Ishikawa (cell line): ENCODE data around the gene PDYN.

ENCODE experiments used
- CEBPB ChIP-seq: IDR thresholded peaks from 2 replicates; pipeline ENCODE4 v1.6.1; 2012
- CREB1 ChIP-seq: IDR thresholded peaks from 2 replicates; pipeline ENCODE4 v1.6.1; 2012; ENCODE audit warnings: low read depth
- EGR1 ChIP-seq: IDR thresholded peaks from 2 replicates; pipeline ENCODE4 v1.6.1; 2012
- EP300 ChIP-seq: IDR thresholded peaks from 2 replicates; pipeline ENCODE4 v1.6.1; 2012; ENCODE audit warnings: borderline replicate concordance
- FOXM1 ChIP-seq: IDR thresholded peaks from 2 replicates; pipeline ENCODE4 v1.6.1; 2012; ENCODE audit warnings: low read depth, borderline replicate concordance
- NFIC ChIP-seq: IDR thresholded peaks from 2 replicates; pipeline ENCODE4 v1.6.1; 2012
- RAD21 ChIP-seq: IDR thresholded peaks from 2 replicates; pipeline ENCODE4 v1.6.1; 2012; ENCODE audit warnings: low read depth
- TAF1 ChIP-seq: IDR thresholded peaks from 2 replicates; pipeline ENCODE4 v1.6.1; 2012; ENCODE audit warnings: low read depth, mild to moderate bottlenecking
- TCF12 ChIP-seq: IDR thresholded peaks from 2 replicates; pipeline ENCODE4 v1.6.1; 2012; ENCODE audit warnings: low read depth
- TEAD4 ChIP-seq: IDR thresholded peaks from 2 replicates; pipeline ENCODE4 v1.6.1; 2012
- YY1 ChIP-seq: IDR thresholded peaks from 2 replicates; pipeline ENCODE4 v1.6.1; 2012; ENCODE audit warnings: low read depth
- ZBTB7A ChIP-seq: IDR thresholded peaks from 2 replicates; pipeline ENCODE4 v1.6.1; 2012; ENCODE audit warnings: low read depth
- TF ChIP-seq, protein P1 (sequence below): IDR thresholded peaks from 2 replicates; pipeline ENCODE4 v1.6.1; 2012
- TF ChIP-seq, protein P2 (sequence below): IDR thresholded peaks from 2 replicates; pipeline ENCODE4 v1.6.1; 2012
- TF ChIP-seq, protein P3 (sequence below): IDR thresholded peaks from 2 replicates; pipeline ENCODE4 v1.6.1; 2012; ENCODE audit warnings: low read depth, mild to moderate bottlenecking

Gene PDYN

GRCh38 chr20:1994627-1995026, 769 bp upstream of the PDYN start:
- TF ChIP-seq CREB1 (no peak), TAF1 (no peak), ZBTB7A (no peak), YY1 (no peak), EGR1 (no peak), EP300 (no peak), NFIC (no peak), CEBPB (no peak), TEAD4 (no peak)
- TF ChIP-seq, protein P1, sequence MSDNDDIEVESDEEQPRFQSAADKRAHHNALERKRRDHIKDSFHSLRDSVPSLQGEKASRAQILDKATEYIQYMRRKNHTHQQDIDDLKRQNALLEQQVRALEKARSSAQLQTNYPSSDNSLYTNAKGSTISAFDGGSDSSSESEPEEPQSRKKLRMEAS, result no peak
- TF ChIP-seq, protein P2, sequence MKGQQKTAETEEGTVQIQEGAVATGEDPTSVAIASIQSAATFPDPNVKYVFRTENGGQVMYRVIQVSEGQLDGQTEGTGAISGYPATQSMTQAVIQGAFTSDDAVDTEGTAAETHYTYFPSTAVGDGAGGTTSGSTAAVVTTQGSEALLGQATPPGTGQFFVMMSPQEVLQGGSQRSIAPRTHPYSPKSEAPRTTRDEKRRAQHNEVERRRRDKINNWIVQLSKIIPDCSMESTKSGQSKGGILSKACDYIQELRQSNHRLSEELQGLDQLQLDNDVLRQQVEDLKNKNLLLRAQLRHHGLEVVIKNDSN, result no peak
- TF ChIP-seq, protein P3, sequence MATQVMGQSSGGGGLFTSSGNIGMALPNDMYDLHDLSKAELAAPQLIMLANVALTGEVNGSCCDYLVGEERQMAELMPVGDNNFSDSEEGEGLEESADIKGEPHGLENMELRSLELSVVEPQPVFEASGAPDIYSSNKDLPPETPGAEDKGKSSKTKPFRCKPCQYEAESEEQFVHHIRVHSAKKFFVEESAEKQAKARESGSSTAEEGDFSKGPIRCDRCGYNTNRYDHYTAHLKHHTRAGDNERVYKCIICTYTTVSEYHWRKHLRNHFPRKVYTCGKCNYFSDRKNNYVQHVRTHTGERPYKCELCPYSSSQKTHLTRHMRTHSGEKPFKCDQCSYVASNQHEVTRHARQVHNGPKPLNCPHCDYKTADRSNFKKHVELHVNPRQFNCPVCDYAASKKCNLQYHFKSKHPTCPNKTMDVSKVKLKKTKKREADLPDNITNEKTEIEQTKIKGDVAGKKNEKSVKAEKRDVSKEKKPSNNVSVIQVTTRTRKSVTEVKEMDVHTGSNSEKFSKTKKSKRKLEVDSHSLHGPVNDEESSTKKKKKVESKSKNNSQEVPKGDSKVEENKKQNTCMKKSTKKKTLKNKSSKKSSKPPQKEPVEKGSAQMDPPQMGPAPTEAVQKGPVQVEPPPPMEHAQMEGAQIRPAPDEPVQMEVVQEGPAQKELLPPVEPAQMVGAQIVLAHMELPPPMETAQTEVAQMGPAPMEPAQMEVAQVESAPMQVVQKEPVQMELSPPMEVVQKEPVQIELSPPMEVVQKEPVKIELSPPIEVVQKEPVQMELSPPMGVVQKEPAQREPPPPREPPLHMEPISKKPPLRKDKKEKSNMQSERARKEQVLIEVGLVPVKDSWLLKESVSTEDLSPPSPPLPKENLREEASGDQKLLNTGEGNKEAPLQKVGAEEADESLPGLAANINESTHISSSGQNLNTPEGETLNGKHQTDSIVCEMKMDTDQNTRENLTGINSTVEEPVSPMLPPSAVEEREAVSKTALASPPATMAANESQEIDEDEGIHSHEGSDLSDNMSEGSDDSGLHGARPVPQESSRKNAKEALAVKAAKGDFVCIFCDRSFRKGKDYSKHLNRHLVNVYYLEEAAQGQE, result no peak

- TF ChIP-seq EP300 (no peak), CREB1 (no peak), TCF12 (no peak), TAF1 (no peak), FOXM1 (no peak), ZBTB7A (no peak), EGR1 (no peak), YY1 (no peak)
- TF ChIP-seq, protein P3, result no peak
- TF ChIP-seq, protein P1, result no peak
- TF ChIP-seq, protein P2, result no peak
These were observed 1.3 kb downstream of the PDYN start for GRCh38 chr20:1992359-1993110.

- TF ChIP-seq FOXM1 (no peak), CREB1 (no peak), CEBPB (no peak), TCF12 (no peak), RAD21 (no peak), TAF1 (no peak), YY1 (no peak), TEAD4 (no peak), EGR1 (no peak), NFIC (no peak)
- TF ChIP-seq, protein P2, result no peak
These were observed 6.0 kb downstream of the PDYN start for GRCh38 chr20:1987826-1988225.

DNA sequence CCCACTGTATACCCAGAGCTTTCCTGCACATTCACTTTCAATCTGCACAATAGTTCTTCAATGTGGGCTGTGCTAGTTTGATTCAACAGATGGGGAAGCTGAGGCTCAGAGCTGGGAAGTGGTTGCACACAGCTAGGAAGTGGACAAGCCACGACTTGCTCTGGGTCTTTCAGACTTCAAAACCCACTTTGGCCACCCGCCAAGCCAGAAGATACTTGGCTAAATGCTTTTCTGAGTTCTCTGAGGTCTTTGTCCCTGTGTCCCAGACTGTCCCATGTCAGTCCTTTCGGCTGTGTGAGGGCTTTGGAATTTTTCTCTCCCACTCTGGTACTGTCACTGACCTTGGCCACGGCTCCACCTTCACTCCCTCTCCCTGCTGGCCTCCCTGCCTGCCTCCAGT, 10.6 kb downstream of the PDYN start:
- TF ChIP-seq TEAD4 (no peak), CEBPB (no peak), CREB1 (no peak), EGR1 (no peak), TCF12 (no peak), YY1 (no peak), FOXM1 (no peak), EP300 (no peak), RAD21 (no peak), NFIC (no peak), TAF1 (no peak), ZBTB7A (no peak)
- TF ChIP-seq, protein P3, result no peak
- TF ChIP-seq, protein P1, result no peak
- TF ChIP-seq, protein P2, result no peak
